Lower lobe of right lung (tissue), 2 donors: ENCODE measurements around the gene PCF11. TPM values are rescaled to one million over a fixed set of nuclear protein-coding genes. Genes with fewer than 3 reads are reported as not detected.

Experiments
- ATAC-seq, 2 donors: fragments of 200-7000 bp; cut with Tn5 transposase; one replicate each; pipeline ENCODE4 v1.9.1; 2020 to 2022; ENCODE audit warnings: mild to moderate bottlenecking in 2 of 2, moderate library complexity in 2 of 2
- DNase-seq: peaks from one replicate; pipeline ENCODE4 v3.0.0-alpha.2; 2020
- H3K27ac ChIP-seq: fragments of 200-600 bp; one replicate; pipeline ENCODE4 v1.8.0; 2022
- H3K27me3 ChIP-seq: fragments of 200-600 bp; one replicate; pipeline ENCODE4 v1.8.0; 2022; ENCODE audit warnings: low read depth
- H3K36me3 ChIP-seq: fragments of 200-600 bp; one replicate; pipeline ENCODE4 v1.8.0; 2022; ENCODE audit warnings: mild to moderate bottlenecking
- H3K4me1 ChIP-seq: fragments of 200-600 bp; one replicate; pipeline ENCODE4 v1.8.0; 2022
- H3K4me3 ChIP-seq: fragments of 200-600 bp; one replicate; pipeline ENCODE4 v1.8.0; 2022; ENCODE audit warnings: mild to moderate bottlenecking
- H3K9me3 ChIP-seq: fragments of 200-600 bp; one replicate; pipeline ENCODE4 v1.8.0; 2022
- intact Hi-C: fragments of 100-400 bp; cut with DNase I; formaldehyde crosslinking; loops from one replicate; pipeline ENCODE4 v1.11.0; 2022
- total RNA-seq: library from RNA; stranded (reverse); fragmentation: NEBNext Ultra II Directional; extraction: Animal tissue kit (Norgen Biotek cat#: 25700); gene quantifications from one replicate; pipeline ENCODE4 v1.2.1, GENCODE V29; 2021
- TF ChIP-seq, protein P1 (sequence below): fragments of 200-600 bp; IDR thresholded peaks from one replicate; pipeline ENCODE4 v1.8.0; 2022; ENCODE audit warnings: antibody characterized with exemption, mild to moderate bottlenecking
- donor health status: DM: no; HTN: yes; CAD: no; lungs with severe emphysema.

PCF11 gene
- total RNA-seq, 1 donor from 2014 or later, result 58.6 TPM

- Histone ChIP-seq H3K4me3 (peak overlapping the region; percentile 85), H3K9me3 (no peaks in the 10 kb centered on the region), H3K36me3 (peaks cover 36% of the 10 kb centered on the region), H3K27ac (peak overlapping the region; percentile 94), H3K4me1 (peaks cover 33% of the 10 kb centered on the region), H3K27me3 (no peaks in the 10 kb centered on the region)
- ATAC-seq, result peak; percentile 83 to 89
- intact Hi-C loops, result loop anchor here (10.0 kb wide), 1 partner anchor 290 kb away; the partner anchor contains the start of genes DDIAS and PRCP
- TF ChIP-seq, protein P1, sequence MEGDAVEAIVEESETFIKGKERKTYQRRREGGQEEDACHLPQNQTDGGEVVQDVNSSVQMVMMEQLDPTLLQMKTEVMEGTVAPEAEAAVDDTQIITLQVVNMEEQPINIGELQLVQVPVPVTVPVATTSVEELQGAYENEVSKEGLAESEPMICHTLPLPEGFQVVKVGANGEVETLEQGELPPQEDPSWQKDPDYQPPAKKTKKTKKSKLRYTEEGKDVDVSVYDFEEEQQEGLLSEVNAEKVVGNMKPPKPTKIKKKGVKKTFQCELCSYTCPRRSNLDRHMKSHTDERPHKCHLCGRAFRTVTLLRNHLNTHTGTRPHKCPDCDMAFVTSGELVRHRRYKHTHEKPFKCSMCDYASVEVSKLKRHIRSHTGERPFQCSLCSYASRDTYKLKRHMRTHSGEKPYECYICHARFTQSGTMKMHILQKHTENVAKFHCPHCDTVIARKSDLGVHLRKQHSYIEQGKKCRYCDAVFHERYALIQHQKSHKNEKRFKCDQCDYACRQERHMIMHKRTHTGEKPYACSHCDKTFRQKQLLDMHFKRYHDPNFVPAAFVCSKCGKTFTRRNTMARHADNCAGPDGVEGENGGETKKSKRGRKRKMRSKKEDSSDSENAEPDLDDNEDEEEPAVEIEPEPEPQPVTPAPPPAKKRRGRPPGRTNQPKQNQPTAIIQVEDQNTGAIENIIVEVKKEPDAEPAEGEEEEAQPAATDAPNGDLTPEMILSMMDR, result no peak
- DNase-seq, result peak; percentile 84
Observed at GRCh38 chr11:83194281-83195142, 37.6 kb downstream of the PCF11 start.

- no peak for DNase-seq
- H3K9me3 ChIP-seq, result no peaks in the 10 kb centered on the region
- H3K27ac ChIP-seq, result peak overlapping the region; percentile 94
- ATAC-seq, result no peak
- intact Hi-C loops, result loop anchor here (10.0 kb wide), 1 partner anchor 290 kb away; the partner anchor contains the start of genes DDIAS and PRCP
- H3K4me1 ChIP-seq, result peaks cover 33% of the 10 kb centered on the region
- H3K36me3 ChIP-seq, result peaks cover 34% of the 10 kb centered on the region
- no peaks in the 10 kb centered on the region for H3K27me3 ChIP-seq
- TF ChIP-seq, protein P1, result no peak
- H3K4me3 ChIP-seq, result peak overlapping the region; percentile 85
Observed at GRCh38 chr11:83195143-83195466, 38.2 kb downstream of the PCF11 start.

- no peaks in the 10 kb centered on the region for H3K27me3 ChIP-seq
- intact Hi-C loops, result loop anchor here (10.0 kb wide), 1 partner anchor 291 kb away; the partner anchor contains the start of genes DDIAS and PRCP
- no peaks in the 10 kb centered on the region for H3K9me3 ChIP-seq
- TF ChIP-seq, protein P1, result no peak
- DNase-seq, result no peak
- H3K36me3 ChIP-seq, result peaks cover 32% of the 10 kb centered on the region
- no peak overlapping the region for H3K27ac ChIP-seq
- peaks cover 33% of the 10 kb centered on the region for H3K4me1 ChIP-seq
- H3K4me3 ChIP-seq, result no peak overlapping the region
- no peak for ATAC-seq
Observed at GRCh38 chr11:83195649-83196048, 38.7 kb downstream of the PCF11 start.

GRCh38 chr11:83200035-83200434 is 43.1 kb downstream of the PCF11 start:
- TF ChIP-seq, protein P1, result no peak
- H3K4me1 ChIP-seq, result peaks cover 17% of the 10 kb centered on the region
- no peaks in the 10 kb centered on the region for H3K27me3 ChIP-seq
- no peak for DNase-seq
- H3K36me3 ChIP-seq, result peaks cover 20% of the 10 kb centered on the region
- no peaks in the 10 kb centered on the region for H3K9me3 ChIP-seq
- intact Hi-C loops, result no loop called here
- no peak overlapping the region for H3K4me3 ChIP-seq
- no peak for ATAC-seq
- no peak overlapping the region for H3K27ac ChIP-seq

DNA sequence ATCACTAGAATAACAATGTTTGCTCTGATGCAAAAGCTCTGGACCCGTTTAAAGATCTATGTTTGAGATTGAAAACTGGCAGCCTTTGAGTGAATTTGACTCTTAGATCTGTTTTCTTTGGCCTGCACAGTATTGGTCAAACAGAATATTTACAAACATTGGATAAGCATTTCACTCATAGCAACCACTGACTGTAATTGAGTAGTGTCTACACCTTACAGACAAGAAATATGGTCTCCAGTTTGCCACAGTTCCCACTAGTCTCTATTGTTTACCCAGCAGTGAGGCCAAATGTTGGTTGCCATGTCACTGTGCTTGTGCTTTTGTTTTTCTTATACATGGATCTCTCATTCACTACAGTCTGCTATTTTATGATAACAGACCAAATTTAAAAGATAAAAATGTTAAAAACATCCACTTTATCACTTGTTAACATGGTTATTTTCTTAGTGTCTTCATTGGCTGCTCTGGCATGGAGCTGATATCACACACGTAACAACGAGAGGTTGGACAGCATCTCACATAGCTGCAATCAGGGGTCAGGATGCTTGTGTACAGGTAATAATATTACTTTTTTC is 48.8 kb downstream of the PCF11 start:
- Histone ChIP-seq H3K4me3 (no peak overlapping the region), H3K4me1 (no peaks in the 10 kb centered on the region), H3K9me3 (no peaks in the 10 kb centered on the region), H3K27me3 (no peaks in the 10 kb centered on the region), H3K27ac (no peak overlapping the region), H3K36me3 (peaks cover 31% of the 10 kb centered on the region)
- DNase-seq, result no peak
- intact Hi-C loops, result no loop called here
- TF ChIP-seq, protein P1, result no peak
- ATAC-seq, result no peak
